Tibial nerve (tissue), 4 donors: ENCODE results near the gene WDR36.

ENCODE experiments used
- EP300 ChIP-seq, 2 donors: sonication (generic); formaldehyde crosslinking; IDR thresholded peaks; one replicate each; pipeline ENCODE4 v1.6.1; 2017; ENCODE audit warnings: antibody characterized with exemption in 2 of 2, mild to moderate bottlenecking in 1 of 2
- POLR2A ChIP-seq, 2 donors: fragments of 450-650 bp; IDR thresholded peaks; one replicate each; pipeline ENCODE4 v1.6.1; 2017; ENCODE audit warnings: antibody characterized with exemption in 2 of 2, mild to moderate bottlenecking in 2 of 2, moderate library complexity in 2 of 2
- TF ChIP-seq, protein P1 (sequence below), 5 experiments: fragments of 200-600 bp in 3 of 5; fragments of 450-650 bp in 2 of 5; sonication (generic) in 3 of 5; IDR thresholded peaks; one replicate each; pipeline ENCODE4 v1.5.1; 2016 to 2019; ENCODE audit warnings: antibody characterized with exemption in 5 of 5, mild to moderate bottlenecking in 3 of 5, moderate library complexity in 2 of 5

DNA sequence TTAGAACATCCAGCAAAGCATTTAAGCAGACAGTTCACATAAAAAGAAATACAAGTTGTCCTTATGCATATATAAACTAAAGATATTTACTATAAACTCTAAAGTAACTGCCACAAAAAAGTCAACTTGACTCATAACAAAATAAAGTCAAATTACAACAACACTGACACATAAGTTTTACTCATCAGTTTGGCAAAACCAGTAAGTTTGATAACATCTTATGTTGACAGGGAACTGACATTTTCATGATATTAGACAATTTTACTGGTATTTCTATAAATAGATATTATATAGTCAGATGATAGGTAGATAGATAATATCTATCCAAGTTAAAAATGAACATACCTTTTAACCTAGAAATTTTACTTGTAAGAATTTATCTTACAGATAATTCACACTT, 30.5 kb upstream of the WDR36 start:
- TF ChIP-seq, protein P1, sequence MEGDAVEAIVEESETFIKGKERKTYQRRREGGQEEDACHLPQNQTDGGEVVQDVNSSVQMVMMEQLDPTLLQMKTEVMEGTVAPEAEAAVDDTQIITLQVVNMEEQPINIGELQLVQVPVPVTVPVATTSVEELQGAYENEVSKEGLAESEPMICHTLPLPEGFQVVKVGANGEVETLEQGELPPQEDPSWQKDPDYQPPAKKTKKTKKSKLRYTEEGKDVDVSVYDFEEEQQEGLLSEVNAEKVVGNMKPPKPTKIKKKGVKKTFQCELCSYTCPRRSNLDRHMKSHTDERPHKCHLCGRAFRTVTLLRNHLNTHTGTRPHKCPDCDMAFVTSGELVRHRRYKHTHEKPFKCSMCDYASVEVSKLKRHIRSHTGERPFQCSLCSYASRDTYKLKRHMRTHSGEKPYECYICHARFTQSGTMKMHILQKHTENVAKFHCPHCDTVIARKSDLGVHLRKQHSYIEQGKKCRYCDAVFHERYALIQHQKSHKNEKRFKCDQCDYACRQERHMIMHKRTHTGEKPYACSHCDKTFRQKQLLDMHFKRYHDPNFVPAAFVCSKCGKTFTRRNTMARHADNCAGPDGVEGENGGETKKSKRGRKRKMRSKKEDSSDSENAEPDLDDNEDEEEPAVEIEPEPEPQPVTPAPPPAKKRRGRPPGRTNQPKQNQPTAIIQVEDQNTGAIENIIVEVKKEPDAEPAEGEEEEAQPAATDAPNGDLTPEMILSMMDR (IDR thresholded peaks at IDR 0.05), result no peak
- TF ChIP-seq POLR2A (IDR thresholded peaks at IDR 0.05), result no peak
- TF ChIP-seq EP300 (IDR thresholded peaks at IDR 0.05), result no peak
